Cardiac fibroblast (primary cell): ENCODE data around the gene MTM1.

ENCODE experiments used
- DNase-seq, 2 donors: peaks; one replicate each; pipeline versions ENCODE4 v3.0.0 to v3.0.0-alpha.2; 2010; ENCODE audit warnings: low read depth in 2 of 2
- H3K4me3 ChIP-seq, 2 donors: replicated peaks in 1 of 2; 1 replicate in 1 of 2; 2 replicates in 1 of 2; pipeline ENCODE4 v1.5.1; 2011; ENCODE audit warnings: low read depth in 2 of 2, low read length in 2 of 2, mild to moderate bottlenecking in 2 of 2, moderate library complexity in 1 of 2
- CTCF ChIP-seq: IDR thresholded peaks from one replicate; pipeline ENCODE4 v1.5.1; 2011; ENCODE audit warnings: low read depth, mild to moderate bottlenecking, low read length, inconsistent platforms

Gene MTM1

GRCh38 chrX:150577174-150577573 lies 8.8 kb downstream of the MTM1 start:
- no peak for TF ChIP-seq CTCF
- no peak overlapping the region for H3K4me3 ChIP-seq
- no peak for DNase-seq

DNA sequence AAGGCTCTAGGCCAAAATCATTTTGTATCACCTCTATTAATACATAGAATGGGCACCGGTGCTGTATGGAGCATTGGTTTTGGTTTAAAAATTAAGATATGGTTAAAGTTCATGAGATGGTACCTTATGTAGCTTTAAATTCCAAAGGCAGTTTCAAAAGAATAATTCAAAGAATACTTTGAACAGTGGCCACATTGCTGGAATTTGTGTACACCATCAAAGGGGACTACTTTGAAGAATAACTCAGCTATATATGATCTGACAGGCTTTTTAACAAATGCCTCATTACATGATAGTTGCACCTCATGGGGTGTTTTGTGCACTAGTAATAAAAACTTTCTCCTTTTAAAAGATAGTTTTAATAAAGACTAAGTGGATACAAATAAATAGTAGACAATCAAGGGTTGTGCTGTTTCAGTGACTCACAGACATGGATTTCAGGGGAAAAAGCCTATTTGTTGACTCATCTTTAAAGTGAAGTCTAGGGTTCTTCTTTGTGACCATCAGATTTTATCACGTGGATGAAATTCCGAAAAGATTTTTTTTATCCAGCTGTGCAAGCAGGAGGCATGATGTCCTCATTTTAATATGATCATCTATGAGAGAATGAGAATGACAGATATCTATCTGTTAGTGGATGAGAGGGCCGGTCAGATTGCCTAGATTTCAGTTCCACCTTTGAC lies 12.8 kb downstream of the MTM1 start:
- H3K4me3 ChIP-seq: no peak overlapping the region
- peak; percentile 44 to 82 for DNase-seq

DNA sequence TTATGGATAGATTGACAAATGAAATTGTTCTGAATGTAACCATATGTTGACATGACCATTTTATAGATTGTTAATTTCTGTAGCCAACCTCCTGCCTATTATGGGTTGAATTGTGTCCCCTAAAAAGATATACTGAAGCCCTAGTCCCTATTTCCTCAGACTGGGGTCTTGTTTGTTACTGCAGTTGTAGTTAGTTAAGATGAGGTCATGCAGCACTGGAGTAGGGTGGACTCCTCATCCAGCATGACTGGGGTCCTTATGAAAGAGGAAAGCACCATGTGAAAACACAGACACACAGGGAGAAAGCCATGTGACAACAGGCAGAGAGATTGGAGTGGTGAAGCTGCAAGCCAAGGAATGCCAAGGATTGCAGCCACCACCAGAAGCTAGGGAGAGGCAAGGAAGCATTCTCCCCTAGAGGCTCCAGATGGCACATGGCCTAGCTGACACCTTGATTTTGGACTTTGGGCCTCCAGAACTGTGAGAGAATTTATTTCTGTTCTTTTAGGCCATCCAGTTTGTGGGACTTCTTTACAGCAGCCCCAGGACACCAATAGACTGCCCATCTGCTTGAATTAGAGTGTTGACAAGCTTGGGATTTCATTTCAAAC lies 14.0 kb downstream of the MTM1 start:
- no peak for TF ChIP-seq CTCF
- DNase-seq: no peak
- no peak overlapping the region for H3K4me3 ChIP-seq

More for the DNA sequence above, 12.8 kb downstream of the MTM1 start:
- TF ChIP-seq CTCF: no peak

- no peak overlapping the region for H3K4me3 ChIP-seq
- DNase-seq: peak; percentile 46
- peak; percentile 50 for TF ChIP-seq CTCF
Measured at GRCh38 chrX:150587585-150588503, 19.4 kb downstream of the MTM1 start.

GRCh38 chrX:150594584-150594983 lies 26.2 kb downstream of the MTM1 start:
- no peak for TF ChIP-seq CTCF
- DNase-seq: no peak
- H3K4me3 ChIP-seq: no peak overlapping the region

GRCh38 chrX:150599226-150599625 lies 30.8 kb downstream of the MTM1 start:
- H3K4me3 ChIP-seq: no peak overlapping the region
- no peak for TF ChIP-seq CTCF
- no peak for DNase-seq
